NCI-H146 (cell line): ENCODE results near the gene EFHC2.
"Not testable (repeated sequence)": the region's sequence is repeated elsewhere in the genome, so short reads cannot be mapped to it uniquely, and the experiment has no call there.

Source experiments
- DNase-seq: peaks from one replicate; lab custom pipeline; 2025; lab: John Stamatoyannopoulos, UW

The EFHC2 gene

GRCh38 chrX:44234116-44234515, 109.4 kb downstream of the EFHC2 start:
- DNase-seq = no peak

GRCh38 chrX:44232081-44232480, 111.4 kb downstream of the EFHC2 start:
- no peak for DNase-seq

- DNase-seq = no peak
Measured at GRCh38 chrX:44228621-44229020, 114.9 kb downstream of the EFHC2 start.

GRCh38 chrX:44227991-44228390, 115.5 kb downstream of the EFHC2 start:
- DNase-seq = no peak

GRCh38 chrX:44225667-44226066, 117.8 kb downstream of the EFHC2 start:
- no peak for DNase-seq

GRCh38 chrX:44224760-44225159, 118.7 kb downstream of the EFHC2 start:
- no peak for DNase-seq

- DNase-seq = no peak
Measured at GRCh38 chrX:44223150-44223549, 120.3 kb downstream of the EFHC2 start.

- DNase-seq = no peak
Measured at GRCh38 chrX:44218465-44218864, 125.0 kb downstream of the EFHC2 start.

GRCh38 chrX:44216171-44216570, 127.3 kb downstream of the EFHC2 start:
- DNase-seq = no peak

GRCh38 chrX:44203791-44204190, 139.7 kb downstream of the EFHC2 start:
- DNase-seq = no peak

GRCh38 chrX:44202596-44202995, 140.9 kb downstream of the EFHC2 start:
- no peak for DNase-seq

GRCh38 chrX:44189116-44189515, 154.4 kb downstream of the EFHC2 start:
- no peak for DNase-seq

GRCh38 chrX:44187915-44188314, 155.6 kb downstream of the EFHC2 start:
- not testable (repeated sequence) for DNase-seq

- no peak for DNase-seq
Measured at GRCh38 chrX:44183329-44183728, 160.1 kb downstream of the EFHC2 start.

GRCh38 chrX:44178274-44179053, 165.0 kb downstream of the EFHC2 start:
- no peak for DNase-seq

- DNase-seq = no peak
Measured at GRCh38 chrX:44175455-44175854, 168.0 kb downstream of the EFHC2 start.

- no peak for DNase-seq
Measured at GRCh38 chrX:44174061-44174460, 169.4 kb downstream of the EFHC2 start.

- DNase-seq = no peak
Measured at GRCh38 chrX:44173219-44173618, 170.3 kb downstream of the EFHC2 start.

GRCh38 chrX:44167116-44167515, 176.4 kb downstream of the EFHC2 start:
- no peak for DNase-seq

GRCh38 chrX:44162964-44163475, 180.5 kb downstream of the EFHC2 start:
- no peak for DNase-seq

- no peak for DNase-seq
Measured at GRCh38 chrX:44157858-44158257, 185.6 kb downstream of the EFHC2 start.

GRCh38 chrX:44157283-44157682, 186.2 kb downstream of the EFHC2 start:
- DNase-seq = no peak

GRCh38 chrX:44156726-44157125, 186.7 kb downstream of the EFHC2 start:
- no peak for DNase-seq

- DNase-seq = no peak
Measured at GRCh38 chrX:44155126-44155525, 188.3 kb downstream of the EFHC2 start.
